Islet of Langerhans (tissue), 1 donor: Measurements from ENCODE around the gene TSN.

Experiments used
- FAIRE-seq: peaks from one replicate; lab custom pipeline; 2011; peaks lifted over from hg19 to GRCh38; lab: Jason Lieb, UNC

TSN gene

DNA sequence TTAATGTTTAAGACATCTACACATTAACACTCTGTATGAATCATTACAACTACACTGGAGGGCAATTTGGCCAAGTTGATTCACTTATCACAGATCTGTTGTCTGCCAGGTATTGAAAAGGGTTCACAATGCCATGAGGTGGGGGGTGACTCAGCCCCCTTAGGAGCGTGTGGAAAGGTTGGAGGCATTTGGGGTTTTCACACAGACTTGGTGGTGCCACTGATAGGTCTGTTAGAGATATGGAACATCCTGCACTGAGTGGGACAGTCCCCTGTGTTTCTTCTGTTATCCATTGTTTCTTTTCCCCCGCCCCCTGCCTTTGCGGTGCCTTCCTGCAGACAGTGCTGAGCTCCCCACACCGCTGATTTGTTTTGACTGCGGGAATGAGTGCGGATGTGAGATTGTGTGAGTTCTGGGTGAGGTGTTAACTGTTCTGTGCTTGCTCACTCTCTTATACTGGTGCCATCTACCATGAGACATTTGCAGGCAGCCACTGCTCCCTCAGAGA, 9.3 kb upstream of the TSN start:
- FAIRE-seq: no peak

DNA sequence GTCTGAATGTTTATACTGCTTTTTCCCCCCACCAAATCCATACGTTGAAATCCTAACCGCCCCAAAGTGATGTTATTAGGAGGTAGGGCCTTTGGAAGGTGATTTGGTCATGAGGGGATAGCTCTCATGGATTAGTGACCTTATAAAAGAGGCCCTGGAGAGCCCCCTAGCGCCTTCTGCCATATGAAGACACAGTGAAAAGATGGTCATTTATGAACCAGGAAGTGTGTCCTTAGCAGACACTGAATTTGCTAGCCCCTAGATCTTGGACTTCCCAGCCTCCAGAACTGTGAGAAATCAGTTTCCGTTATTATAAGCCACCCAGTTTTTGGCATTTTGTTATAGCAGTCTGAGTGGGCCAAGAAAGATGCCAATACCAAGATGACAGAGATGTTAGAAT, 7.2 kb upstream of the TSN start:
- no peak for FAIRE-seq

DNA sequence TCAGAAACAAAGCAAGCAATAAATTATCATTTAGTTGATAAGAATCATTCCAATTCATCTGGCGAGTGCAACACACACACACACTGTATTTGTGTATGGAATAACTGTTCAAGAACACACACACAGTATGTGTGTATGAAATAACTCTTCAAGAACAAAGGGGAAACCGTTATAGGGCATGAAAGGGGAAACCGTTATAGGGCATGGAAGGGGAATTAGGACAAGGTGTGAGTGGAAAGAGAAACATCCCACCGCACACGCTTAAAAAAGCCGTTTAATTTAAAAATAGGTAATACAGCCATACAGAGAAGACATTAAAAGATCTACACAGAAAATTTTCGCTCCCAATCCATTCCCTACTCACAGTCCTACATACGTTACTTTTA, 607 bp upstream of the TSN start:
- no peak for FAIRE-seq

DNA sequence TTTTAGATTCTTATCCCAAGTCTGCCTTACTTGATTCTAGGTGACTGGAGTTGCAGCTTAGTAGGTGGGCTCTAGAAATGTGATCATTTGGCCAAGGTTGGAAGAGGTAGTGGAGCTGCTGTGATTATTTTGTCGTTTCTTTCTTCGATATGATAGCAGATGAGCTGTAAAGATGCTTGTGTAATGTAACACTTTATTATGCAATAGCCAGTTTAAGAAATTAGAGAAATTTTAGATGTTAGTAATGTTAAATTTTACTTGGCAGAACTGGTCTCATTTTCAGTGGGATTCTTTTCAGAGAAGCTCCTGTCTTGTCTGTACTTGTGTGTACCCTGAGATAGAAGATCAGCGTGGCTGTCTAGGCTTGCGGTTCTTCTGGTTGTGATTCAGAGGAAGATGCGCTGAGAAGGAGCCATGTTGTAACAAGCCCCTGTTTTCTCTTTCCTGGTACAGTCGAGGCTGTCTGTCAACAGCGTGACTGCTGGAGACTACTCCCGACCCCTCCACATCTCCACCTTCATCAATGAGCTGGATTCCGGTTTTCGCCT, 9.3 kb downstream of the TSN start:
- no peak for FAIRE-seq

DNA sequence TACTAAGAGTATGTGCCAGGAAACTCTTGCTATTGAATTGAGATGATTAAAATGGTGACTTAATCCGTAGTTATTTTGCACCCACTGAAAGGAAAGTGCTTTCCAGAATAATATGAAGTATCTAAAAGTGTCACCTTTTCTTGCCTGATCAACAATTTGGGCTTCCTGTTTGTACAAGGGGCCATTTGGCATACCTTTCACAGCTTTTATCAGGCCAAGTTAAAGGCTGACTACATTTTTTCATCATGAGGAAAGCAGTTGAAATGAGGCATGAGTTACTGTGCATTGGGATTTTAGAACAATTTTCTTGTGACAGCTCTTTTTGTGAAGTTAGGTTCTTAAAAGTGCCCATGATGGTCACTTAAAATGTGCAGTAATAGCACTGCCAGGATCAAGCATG, 11.2 kb downstream of the TSN start:
- FAIRE-seq: no peak

DNA sequence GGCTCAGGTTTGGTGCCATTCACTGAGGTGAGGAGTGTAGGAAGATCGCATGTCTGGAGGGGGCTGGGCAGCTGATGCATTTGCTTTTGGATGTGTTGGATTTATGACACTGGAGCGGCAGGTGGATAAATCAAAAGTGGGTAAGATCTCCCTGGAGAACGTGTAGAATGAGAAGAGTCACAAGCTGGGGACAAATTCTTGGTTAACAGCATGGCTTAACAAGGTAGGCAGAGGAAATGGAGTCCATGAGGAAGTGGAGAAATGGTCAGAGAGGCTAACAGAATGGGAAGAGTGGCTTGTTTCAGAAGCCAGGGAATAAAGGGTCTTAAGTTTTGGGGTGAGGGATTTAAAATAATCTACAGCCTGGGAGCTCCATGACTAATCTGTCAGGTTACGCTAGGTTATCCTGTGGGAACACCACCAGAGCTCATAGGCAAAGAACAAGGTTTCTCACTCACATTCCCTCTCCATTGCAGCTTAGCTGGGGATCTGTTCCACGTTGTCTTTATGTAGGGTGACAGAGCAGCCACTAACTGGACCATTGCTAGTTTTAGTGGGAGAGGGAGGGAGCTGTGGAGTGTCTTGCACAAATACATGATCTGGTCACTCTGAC, 12.8 kb downstream of the TSN start:
- FAIRE-seq: no peak

DNA sequence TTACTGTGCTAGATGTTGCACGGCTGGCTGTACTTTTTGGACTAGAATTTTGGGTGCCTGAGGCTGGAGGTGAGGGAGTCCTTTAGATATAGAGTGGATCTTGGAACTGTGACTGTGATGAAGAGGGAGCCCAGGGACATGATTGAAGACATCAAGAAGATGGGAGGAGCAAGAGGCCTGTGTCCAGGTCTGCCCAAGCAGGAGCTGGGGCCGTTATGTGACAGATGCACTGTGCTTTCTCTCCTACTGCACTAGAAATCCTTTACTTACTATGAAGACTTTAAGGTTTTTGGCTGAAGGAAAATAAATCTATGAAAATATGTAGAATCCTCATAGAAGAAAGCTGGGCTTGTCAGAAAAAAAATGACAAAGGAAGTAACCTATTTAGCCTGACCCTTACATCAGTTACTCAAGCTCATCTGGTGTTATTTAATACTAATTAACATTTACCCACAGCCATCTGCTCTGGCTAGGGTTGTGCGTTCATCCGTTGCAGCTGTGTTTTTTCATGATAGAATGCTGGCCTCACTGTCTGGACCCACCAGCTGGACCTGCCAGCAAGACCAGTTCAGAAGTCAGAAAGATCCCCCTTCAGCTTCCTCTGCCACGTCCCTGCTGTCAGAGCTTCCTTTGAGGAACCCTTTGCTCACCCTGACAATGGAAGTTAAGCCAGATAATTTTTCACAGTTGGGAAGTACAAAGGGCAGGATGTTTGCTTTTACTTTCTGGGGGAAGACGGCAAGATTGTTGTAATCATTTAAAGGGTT, 16.7 kb downstream of the TSN start:
- no peak for FAIRE-seq

DNA sequence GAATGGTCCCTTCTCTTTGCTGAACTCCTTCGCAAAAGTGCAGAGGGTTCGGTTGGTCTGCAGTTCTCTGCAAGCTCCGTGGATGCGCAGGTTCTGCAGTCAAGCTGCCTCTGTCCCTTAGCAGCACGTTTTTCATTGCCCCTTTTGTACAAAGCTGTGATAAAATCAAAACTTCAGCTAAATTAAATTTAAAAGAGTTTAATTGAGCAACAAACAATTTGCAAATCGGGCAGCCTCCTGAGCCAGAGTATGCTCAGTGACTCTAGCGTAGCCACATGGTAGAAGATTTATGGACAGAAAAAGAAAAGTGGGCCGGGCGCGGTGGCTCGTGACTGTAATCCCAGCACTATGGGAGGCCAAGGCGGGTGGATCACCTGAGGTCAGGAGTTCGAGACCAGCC, 18.8 kb downstream of the TSN start:
- no peak for FAIRE-seq

DNA sequence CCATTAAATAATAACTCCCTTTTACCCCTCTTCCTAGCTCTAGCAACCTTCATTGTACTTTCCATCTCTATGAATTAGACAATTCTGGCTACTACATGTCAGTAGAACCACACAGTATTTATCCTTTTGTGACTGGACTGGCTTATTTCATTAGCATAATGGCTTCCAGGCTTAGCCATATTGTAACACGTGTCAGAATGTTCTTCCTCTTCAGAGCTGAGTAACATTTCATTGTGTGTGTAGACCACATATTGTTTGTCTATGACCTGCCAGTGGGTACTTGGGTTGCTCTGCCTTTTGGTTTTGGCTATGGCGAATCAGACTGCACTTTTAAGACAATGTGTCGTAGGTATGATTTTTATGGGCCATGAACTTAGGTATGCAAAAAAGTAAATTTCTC, 20.9 kb downstream of the TSN start:
- FAIRE-seq: no peak

DNA sequence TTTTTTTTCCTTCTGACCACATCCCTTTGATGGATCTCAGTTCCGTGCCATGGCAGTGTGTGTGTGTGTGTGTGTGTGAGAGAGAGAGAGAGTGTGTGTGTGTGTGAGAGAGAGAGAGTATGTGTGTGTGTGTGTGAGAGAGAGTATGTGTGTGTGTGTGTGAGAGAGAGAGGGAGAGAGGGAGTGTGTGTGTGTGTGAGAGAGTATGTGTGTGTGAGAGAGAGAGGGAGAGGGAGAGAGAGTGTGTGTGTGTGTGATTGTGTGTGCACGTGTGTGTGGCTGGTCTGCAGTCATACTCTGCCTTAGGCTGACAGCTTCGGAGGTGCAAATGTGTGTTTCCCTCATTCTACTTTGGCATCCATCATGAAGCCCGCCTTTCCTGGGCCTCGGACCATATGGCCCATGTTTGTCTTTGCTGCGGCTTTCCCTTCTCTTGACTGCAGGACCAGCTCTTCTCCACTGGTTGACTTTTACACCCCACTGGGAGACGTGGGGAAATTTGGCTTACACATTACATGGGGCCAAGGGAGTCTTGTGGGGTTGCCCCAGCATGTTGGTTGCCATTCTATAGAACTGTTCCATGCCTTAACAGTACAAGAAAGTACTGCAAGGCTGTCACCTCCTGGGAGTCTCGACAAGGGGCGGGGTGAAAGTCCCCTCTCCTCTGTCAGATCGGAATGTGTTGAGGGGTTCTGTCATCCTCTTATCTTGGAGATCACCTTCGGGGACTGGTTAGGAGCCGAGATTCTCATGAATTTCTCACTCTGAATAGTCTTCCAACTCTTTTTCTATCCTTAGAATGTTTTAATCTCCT, 21.6 kb downstream of the TSN start:
- FAIRE-seq: no peak

DNA sequence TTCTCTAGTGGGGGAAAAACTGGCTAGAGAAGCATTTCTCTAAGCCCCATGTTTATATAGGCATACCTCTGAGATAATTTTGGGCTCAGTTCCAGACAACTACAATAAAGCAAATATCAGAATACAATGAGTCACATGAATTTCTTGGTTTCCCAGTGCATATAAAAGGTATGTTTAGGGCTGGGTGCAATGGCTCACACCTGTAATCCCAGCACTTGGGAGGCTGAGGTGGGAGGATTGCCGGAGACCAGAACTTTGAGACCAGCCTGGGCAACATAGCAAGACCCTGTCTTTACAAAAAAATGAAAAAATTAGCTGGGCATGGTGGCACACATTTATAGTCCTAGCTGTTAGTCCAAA, 22.2 kb downstream of the TSN start:
- no peak for FAIRE-seq

DNA sequence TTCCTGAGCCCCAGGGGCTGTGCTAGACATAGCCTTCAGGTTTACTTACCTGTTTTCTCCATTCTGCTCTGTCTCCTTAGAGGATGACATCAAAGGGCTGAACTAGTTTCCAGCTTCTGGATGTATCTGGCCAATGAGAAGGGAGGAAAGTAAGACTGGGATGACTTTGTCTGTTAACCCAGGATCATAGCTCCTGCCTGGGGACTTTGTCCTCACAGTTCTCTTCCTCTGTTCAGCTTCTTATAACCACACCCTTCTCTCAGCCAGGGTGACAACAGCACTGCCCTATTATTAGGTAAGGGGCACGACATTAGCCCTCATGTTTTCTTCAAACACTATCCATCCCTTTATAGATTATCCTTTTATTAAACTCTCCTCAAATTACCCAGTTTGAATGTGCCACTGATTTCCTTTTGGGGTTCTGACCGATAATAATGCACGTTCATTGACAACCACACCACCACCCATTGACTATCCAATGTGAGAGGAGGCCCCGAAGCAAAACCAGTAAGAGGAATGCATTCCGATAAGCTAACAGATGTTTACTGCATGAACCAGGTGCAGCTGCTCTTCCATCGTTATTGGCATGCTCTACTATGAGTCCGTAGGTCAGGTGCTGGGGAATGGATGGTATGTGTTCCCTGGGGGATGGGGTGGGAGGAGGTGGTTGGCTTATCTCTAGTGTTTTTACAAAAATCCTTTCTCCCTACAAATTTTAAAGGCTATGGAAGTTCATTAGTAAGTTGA, 23.5 kb downstream of the TSN start:
- FAIRE-seq: no peak

DNA sequence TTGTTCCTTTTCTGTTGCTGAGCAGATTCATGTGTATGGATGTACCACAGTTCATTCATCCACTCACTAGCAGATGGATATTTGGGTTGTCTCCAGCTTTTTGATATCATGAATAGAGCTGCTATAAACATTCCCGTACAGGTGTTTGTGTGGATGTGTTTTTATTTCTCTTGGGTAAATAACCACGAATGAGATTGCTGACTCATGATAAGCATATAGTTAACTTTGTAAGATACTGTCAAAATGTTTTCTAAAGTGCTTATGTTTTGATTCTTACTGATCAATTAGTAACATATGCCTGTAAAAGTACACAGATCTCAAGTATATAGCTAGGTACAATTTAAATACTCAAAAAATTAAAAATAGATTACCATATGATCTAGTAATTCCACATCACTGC, 27.7 kb downstream of the TSN start:
- FAIRE-seq: no peak

DNA sequence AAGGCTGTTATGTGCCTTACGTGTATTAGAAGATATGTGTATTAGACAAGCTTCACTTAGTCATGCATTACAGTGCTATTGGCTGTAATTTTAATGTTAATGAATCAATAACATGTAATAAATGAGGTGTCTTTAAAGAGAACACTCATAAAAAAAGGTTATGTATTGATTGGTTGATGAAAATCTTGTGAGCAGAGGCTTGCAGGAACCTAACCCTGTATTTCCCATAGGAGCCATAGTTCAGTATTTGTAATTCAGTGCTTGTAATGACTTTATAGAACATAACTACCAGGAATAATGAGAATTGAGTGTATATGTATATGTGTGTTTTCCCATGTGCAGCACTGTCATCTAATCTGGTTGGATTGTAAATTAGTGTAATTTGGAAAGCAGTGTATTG, 33.2 kb downstream of the TSN start:
- no peak for FAIRE-seq

DNA sequence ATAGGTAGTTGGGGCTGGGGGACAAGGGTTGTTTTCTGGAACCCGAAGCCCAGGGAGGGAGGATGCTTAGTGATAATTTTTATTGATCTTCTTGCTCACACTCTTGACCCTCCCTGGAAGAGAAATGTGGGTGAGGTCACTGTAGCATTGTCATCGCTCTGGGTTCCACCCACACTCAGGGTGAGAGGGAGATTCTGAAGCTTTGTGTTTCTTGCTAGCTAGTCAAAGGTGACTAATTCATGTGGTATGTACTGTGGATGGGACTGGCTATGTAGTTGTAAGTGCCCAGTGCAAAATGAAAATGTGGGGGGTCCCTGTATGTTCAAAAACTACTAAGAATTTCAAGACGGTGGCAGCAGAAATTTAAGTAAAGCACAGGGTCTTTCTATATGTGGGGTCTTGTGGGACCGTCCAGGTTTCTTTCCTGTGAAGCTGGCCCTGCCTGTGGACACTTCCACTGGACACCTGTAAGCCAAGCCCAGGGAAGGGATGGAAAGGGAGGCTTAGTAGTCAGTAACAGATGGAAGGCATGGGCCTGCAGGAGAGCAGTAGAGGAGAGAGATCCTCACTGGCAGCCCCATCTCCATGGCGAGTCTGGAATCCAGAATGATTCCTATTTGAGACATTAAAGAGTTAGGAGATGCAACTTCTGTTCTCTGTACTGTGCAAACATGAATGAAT, 35.0 kb downstream of the TSN start:
- no peak for FAIRE-seq

DNA sequence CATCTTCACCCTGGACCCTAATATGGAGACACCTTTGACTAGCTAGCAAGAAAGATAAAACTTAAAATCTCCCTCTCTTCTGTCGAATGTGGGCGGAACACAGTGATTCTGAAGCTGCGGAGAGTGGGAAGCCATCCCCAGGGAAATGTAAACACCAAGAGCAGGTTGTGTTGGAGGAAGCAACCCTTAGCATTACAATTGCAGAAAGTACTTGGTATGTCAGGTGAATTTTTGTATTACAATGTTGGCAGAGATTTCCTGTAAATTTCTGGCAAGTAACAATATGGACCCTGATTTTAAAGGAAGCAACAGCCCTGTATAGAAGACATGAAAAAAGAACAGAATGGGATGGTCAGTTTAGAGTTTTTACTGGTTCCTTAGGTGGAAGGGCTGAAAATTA, 35.8 kb downstream of the TSN start:
- no peak for FAIRE-seq

DNA sequence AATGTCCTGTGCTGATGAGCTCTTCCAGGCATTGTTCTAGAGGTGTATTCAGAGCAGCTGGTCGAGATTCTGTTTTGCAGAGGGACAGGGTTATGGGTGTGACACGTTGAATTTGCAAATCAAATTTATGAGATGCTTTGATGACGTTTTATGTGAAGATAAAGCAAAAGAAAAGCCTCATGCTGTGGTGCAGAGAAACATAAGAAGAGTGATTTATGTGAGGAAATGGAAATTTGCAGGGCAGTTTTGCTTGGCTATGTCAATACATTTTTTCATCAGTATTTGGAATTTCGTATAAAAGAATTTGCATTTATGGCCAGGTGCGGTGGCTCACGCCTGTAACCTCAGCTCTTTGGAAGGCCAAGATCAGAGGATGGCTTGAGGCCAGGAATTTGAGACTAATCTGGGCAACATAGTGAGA, 36.4 kb downstream of the TSN start:
- no peak for FAIRE-seq

DNA sequence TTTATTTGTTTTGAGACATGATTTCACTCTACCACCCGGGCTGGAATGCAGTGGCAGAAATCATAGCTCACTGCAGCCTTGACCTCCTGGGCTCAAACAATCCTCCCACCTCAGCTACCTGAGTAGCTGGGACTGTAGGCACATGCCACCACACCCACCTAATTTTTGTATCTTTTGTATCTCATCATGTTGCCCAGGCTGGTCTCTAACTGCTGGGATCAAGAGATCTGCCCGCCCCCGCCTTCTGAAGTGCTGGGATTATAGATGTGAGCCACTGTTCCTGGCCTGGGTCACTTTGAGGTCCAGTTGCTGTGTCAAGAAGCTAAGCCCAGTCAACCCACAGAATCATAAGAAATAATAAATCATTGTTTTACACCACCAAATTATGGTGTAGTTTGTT, 38.4 kb downstream of the TSN start:
- no peak for FAIRE-seq

DNA sequence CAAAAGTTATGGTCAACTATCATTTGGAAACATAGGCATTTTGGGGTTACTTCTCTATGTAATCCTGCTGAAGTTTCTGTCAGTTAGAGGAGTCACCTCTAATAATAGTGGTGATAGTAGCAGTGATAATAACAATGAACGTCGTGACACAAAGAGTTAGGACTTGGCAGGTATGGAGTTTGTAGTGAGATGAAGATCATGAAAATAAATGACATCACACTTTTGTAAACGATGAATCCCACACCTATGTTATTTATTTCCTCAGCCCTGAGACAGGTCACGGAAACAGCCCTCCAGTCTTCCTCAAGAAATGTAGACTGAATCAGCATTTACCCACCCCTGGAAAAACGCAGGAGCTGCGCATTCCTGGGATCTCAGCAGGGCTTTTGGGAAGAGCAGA, 38.8 kb downstream of the TSN start:
- no peak for FAIRE-seq

DNA sequence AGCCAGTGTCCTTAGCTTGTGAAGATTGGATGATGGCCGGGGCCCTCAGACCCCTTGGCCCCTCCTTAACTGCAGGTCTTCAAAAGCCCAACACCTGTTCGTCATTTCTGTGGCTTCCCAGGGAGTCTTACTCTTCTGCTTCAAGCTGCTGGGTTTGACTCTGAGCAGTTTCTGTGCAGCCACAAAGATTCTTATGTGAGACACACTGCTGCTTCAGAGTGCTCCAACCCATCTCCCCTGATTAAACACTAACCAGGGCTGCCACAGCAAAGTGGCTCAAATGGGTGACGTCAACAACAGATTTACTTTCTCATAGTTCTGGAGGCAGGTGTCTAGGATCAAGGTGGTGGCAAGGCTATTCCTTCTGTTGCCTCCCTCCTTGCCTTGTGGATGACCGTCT, 40.8 kb downstream of the TSN start:
- no peak for FAIRE-seq

DNA sequence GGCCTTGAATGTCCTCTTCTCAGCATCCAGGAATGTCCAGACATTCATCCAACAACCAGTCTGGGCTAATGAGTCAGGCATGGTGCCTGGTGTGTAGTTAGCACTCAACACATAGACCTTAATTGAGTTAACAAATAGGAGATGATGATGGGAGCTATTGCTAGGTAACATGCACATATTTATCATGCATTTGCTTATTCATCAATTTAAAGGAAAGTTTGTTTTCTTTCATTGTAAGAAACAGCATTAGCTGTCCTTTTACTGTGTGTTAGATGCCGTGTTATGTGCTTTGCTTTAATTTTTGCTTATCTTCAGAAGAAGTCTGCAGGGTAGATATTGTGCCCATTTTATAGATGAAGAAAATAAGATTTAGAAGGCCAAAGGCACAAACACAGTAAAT, 43.2 kb downstream of the TSN start:
- FAIRE-seq: no peak

DNA sequence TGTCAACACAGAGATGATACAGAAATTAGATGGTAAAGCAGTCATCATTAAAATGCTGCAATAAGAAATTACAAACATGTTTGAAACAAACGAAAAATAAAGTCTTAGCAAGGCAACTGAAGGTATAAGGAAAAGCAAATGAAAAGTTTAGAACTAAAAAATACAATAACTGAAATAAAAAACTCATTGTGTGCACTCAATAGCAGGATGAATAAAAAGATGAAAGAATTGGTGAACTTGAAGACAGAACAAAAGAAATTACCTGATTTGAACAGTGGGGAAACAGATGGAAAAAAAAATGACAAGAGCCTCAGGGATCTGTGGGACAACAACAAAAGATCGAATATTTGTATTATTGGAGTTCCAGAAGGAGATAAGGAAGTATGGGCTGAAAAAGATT, 46.5 kb downstream of the TSN start:
- no peak for FAIRE-seq
